A673 (cell line): ENCODE measurements around the gene XAB2.

Source experiments
- CTCF ChIP-seq: fragments of 300-800, 200-600 bp; sonication (generic); conservative IDR thresholded peaks from 2 replicates; pipeline ENCODE4 v1.5.1; 2017; ENCODE audit warnings: low read depth, mild to moderate bottlenecking, antibody characterized with exemption, low read length, moderate library complexity, mixed read lengths
- EZH2 ChIP-seq: fragments of 200-600 bp; sonication (generic); IDR thresholded peaks from 2 replicates; pipeline ENCODE4 v1.6.1; 2017; ENCODE audit warnings: borderline replicate concordance, low read depth, mild to moderate bottlenecking, mixed read lengths, antibody characterized with exemption, low read length; ENCODE audit not compliant: poor library complexity, severe bottlenecking

- TF ChIP-seq CTCF, result no peak
- TF ChIP-seq EZH2, result no peak
These were observed 46.9 kb downstream of the XAB2 start for GRCh38 chr19:7582446-7582845.
